ENCODE data around the gene GALNT5.
"Not testable (repeated sequence)": the region's sequence is repeated elsewhere in the genome, so short reads cannot be mapped to it uniquely, and the experiment has no call there.

The GALNT5 gene

DNA sequence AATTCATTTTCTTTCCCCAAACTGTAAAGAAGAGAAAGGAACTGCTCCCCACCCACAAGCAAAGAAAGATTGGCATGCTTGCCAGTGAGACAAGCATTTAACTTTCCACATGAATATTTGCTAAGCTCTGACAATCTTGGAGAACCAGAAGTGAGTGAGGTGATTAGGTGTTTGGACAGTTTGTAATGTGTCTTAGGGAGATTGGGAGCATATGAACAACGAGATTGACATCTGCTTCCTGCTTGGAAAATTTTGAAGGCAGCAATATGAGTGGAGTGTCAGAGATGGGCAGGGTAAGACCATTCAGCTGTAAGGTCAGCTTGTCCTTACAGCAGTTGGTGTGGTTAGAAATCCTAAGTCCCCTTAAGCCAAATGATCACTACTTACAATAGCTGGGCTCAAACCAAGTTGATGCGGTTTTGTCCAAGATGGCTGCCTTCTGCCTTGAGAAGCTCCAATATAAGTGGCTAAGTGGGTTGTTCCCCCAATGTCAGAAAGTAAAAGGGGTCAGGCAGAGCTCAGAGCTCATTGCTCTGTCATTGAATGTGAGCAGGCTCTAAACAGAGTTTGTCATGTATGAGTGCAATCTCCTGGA lies 36.0 kb upstream of the GALNT5 start:
- TF ChIP-seq MYC (IDR thresholded peaks at IDR 0.05; ENCODE audit: low read depth, low read length), result no peak
- TF ChIP-seq, protein P1, sequence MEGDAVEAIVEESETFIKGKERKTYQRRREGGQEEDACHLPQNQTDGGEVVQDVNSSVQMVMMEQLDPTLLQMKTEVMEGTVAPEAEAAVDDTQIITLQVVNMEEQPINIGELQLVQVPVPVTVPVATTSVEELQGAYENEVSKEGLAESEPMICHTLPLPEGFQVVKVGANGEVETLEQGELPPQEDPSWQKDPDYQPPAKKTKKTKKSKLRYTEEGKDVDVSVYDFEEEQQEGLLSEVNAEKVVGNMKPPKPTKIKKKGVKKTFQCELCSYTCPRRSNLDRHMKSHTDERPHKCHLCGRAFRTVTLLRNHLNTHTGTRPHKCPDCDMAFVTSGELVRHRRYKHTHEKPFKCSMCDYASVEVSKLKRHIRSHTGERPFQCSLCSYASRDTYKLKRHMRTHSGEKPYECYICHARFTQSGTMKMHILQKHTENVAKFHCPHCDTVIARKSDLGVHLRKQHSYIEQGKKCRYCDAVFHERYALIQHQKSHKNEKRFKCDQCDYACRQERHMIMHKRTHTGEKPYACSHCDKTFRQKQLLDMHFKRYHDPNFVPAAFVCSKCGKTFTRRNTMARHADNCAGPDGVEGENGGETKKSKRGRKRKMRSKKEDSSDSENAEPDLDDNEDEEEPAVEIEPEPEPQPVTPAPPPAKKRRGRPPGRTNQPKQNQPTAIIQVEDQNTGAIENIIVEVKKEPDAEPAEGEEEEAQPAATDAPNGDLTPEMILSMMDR (IDR thresholded peaks at IDR 0.05; ENCODE audit: low read depth, low read length), result no peak
- no peak for TF ChIP-seq MAX (IDR thresholded peaks at IDR 0.05; ENCODE audit: low read depth, low read length)
- TF ChIP-seq POLR2A (IDR thresholded peaks at IDR 0.05; ENCODE audit: extremely low read depth, insufficient read length), result no peak
- H3K4me3 ChIP-seq (ENCODE audit: low read depth, low read length), result no peak overlapping the region
- DNase-seq (ENCODE audit: low read depth), result no peak

- TF ChIP-seq, protein P1 (IDR thresholded peaks at IDR 0.05; ENCODE audit: low read depth, low read length), result no peak
- TF ChIP-seq MYC (IDR thresholded peaks at IDR 0.05; ENCODE audit: low read depth, low read length), result no peak
- TF ChIP-seq POLR2A (IDR thresholded peaks at IDR 0.05; ENCODE audit: extremely low read depth, insufficient read length), result no peak
- no peak for TF ChIP-seq MAX (IDR thresholded peaks at IDR 0.05; ENCODE audit: low read depth, low read length)
- H3K4me3 ChIP-seq (ENCODE audit: low read depth, low read length), result no peak overlapping the region
- DNase-seq (ENCODE audit: low read depth), result no peak
These were observed 33.8 kb upstream of the GALNT5 start for GRCh38 chr2:157223624-157224205.

- DNase-seq (ENCODE audit: low read depth); H3K4me3 ChIP-seq (ENCODE audit: low read depth, low read length): not testable (repeated sequence)
These were observed 33.1 kb upstream of the GALNT5 start for GRCh38 chr2:157224448-157224847.

DNA sequence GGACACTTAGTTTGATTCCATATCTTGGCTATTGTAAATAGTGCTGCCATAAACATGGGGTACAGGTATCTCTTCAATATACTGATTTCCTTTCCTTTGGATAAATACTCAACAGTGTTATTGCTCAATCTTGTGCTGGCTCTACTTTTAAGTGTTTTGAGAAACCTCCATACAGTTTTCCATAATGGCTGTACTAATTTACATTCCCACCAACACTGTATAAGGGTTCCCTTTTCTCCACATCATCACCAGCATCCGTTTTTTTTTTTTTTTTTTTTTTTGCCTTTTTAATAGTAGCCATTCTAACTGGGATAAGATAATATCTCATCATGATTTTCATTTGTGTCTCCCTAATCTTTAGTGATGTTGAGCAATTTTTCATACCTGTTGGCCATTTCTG lies 29.9 kb upstream of the GALNT5 start:
- no peak for DNase-seq (ENCODE audit: low read depth)
- TF ChIP-seq MYC (IDR thresholded peaks at IDR 0.05; ENCODE audit: low read depth, low read length) (no peak), POLR2A (IDR thresholded peaks at IDR 0.05; ENCODE audit: extremely low read depth, insufficient read length) (no peak), MAX (IDR thresholded peaks at IDR 0.05; ENCODE audit: low read depth, low read length) (no peak)
- TF ChIP-seq, protein P1 (IDR thresholded peaks at IDR 0.05; ENCODE audit: low read depth, low read length), result no peak
- no peak overlapping the region for H3K4me3 ChIP-seq (ENCODE audit: low read depth, low read length)

DNA sequence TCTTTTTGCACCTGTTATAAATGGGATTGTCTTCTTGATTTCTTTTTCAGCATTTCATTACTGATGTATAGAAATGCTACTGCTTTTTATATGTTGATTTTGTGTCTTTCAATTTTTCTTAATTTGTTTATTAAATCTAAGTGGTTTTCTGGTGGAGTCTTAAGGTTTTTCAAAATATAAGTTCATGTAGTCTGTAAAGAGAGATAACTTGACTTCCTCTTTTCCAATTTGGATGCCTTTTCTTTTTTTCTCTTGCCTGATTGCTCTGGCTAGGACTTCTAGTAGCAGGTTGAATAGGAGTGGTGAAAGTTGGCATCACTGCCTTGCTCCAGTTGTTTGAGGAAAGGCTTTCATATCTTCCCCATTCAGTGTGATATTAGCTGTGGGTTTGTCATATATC lies 28.6 kb upstream of the GALNT5 start:
- DNase-seq (ENCODE audit: low read depth), result no peak
- H3K4me3 ChIP-seq (ENCODE audit: low read depth, low read length), result no peak overlapping the region
- TF ChIP-seq POLR2A (IDR thresholded peaks at IDR 0.05; ENCODE audit: extremely low read depth, insufficient read length), result no peak
- TF ChIP-seq, protein P1 (IDR thresholded peaks at IDR 0.05; ENCODE audit: low read depth, low read length), result no peak
- no peak for TF ChIP-seq MYC (IDR thresholded peaks at IDR 0.05; ENCODE audit: low read depth, low read length)
- no peak for TF ChIP-seq MAX (IDR thresholded peaks at IDR 0.05; ENCODE audit: low read depth, low read length)

DNA sequence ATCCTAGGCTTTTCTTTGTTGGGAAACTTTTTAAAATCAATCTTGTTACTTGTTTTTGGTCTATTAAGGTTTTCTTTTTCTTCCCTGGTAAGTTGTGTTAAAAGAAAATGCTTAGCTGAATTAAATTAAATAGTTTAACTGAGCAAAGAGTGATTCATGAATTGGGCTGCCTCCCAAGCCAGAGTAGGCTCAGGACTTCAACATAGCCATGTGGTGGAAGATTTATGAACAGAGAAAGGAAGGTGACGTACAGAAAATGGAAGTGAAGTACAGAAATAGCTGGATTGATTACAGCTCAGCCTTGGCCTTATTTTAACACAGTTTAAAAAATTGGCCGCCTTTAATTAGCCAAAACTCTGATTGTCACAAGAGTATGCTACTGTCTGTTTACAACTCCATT lies 27.9 kb upstream of the GALNT5 start:
- no peak for TF ChIP-seq POLR2A (IDR thresholded peaks at IDR 0.05; ENCODE audit: extremely low read depth, insufficient read length)
- no peak for TF ChIP-seq MAX (IDR thresholded peaks at IDR 0.05; ENCODE audit: low read depth, low read length)
- TF ChIP-seq, protein P1 (IDR thresholded peaks at IDR 0.05; ENCODE audit: low read depth, low read length), result no peak
- no peak for TF ChIP-seq MYC (IDR thresholded peaks at IDR 0.05; ENCODE audit: low read depth, low read length)
- no peak overlapping the region for H3K4me3 ChIP-seq (ENCODE audit: low read depth, low read length)
- DNase-seq (ENCODE audit: low read depth), result no peak

Data from NB4 (cell line).